GM12878 (cell line): ENCODE results near the gene SCAP. TPM values are rescaled to one million over a fixed set of nuclear protein-coding genes. Genes with fewer than 3 reads are reported as not detected.

Source experiments
- ATAC-seq: fragments of 200-7000 bp; cut with Tn5 transposase; 3 replicates; pipeline ENCODE4 v1.9.1; 2020; ENCODE audit warnings: mild to moderate bottlenecking, moderate library complexity
- BruUV-seq: library from RNA; stranded (reverse); fragments of 400-500 nt; replicated peaks from 2 replicates; lab custom pipeline; 2021; lab: Mats Ljungman, UMichigan
- CTCF ChIA-PET: fragments of 300-600 bp; sonication (Branson Sonifier 250); formaldehyde crosslinking; extraction: SDS; loops from one replicate; lab custom pipeline; 2021; ENCODE audit warnings: inconsistent platforms; lab: Yijun Ruan, JAX
- POLR2A ChIA-PET: fragments of 350-600 bp; formaldehyde crosslinking; extraction: SDS; loops from one replicate; lab custom pipeline; 2021; ENCODE audit warnings: inconsistent platforms; lab: Charles Lee
- RAD21 ChIA-PET: fragments of 300-600 bp; sonication (Branson Sonifier 250); formaldehyde crosslinking; loops from one replicate; lab custom pipeline; 2023; ENCODE audit warnings: antibody characterized with exemption; ENCODE audit not compliant: unreplicated experiment; lab: Charles Lee
- SMC1A ChIA-PET: fragments of 300-600 bp; sonication (Branson Sonifier 250); formaldehyde crosslinking; loops from one replicate; lab custom pipeline; 2023; ENCODE audit not compliant: unreplicated experiment, uncharacterized antibody; lab: Charles Lee
- DNase-seq: peaks from one replicate; pipeline ENCODE4 v3.0.0-alpha.2; 2011; ENCODE audit warnings: low read depth, low spot score
- FAIRE-seq: peaks from 3 replicates; lab custom pipeline; 2011; peaks lifted over from hg19 to GRCh38; lab: Jason Lieb, UNC
- H2AFZ ChIP-seq: 2 replicates; pipeline ENCODE4 v1.6.0; 2011; ENCODE audit warnings: low read depth, low read length, control low read depth; ENCODE audit not compliant: control insufficient read depth
- H3K27ac ChIP-seq: 2 replicates; pipeline ENCODE4 v1.5.1; 2011; ENCODE audit warnings: control low read depth; ENCODE audit not compliant: control insufficient read depth, insufficient read depth
- H3K27me3 ChIP-seq, 2 experiments: replicated peaks in 1 of 2; 2 replicates each; pipeline versions ENCODE4 v1.6.0 to v1.6.1; 2011; ENCODE audit warnings: low read length in 1 of 2; ENCODE audit not compliant: control insufficient read depth in 2 of 2, insufficient read depth in 2 of 2
- H3K36me3 ChIP-seq, 2 experiments: 2 replicates each; pipeline ENCODE4 v1.5.1; 2011; ENCODE audit warnings: low read length in 1 of 2; ENCODE audit not compliant: control insufficient read depth in 2 of 2, insufficient read depth in 2 of 2
- H3K4me1 ChIP-seq: 2 replicates; pipeline ENCODE4 v1.6.1; 2011; ENCODE audit warnings: mild to moderate bottlenecking, low read length, moderate library complexity, mixed read lengths; ENCODE audit not compliant: control insufficient read depth, insufficient read depth
- H3K4me2 ChIP-seq: 2 replicates; pipeline ENCODE4 v1.6.0; 2011; ENCODE audit warnings: control low read depth; ENCODE audit not compliant: control insufficient read depth, insufficient read depth
- H3K4me3 ChIP-seq: fragments of 200-600 bp; sonication (generic); 2 replicates; pipeline ENCODE4 v1.5.1; 2016
- H3K79me2 ChIP-seq: 2 replicates; pipeline ENCODE4 v1.6.0; 2011; ENCODE audit warnings: low read length; ENCODE audit not compliant: control insufficient read depth, insufficient read depth
- H3K9ac ChIP-seq: 2 replicates; pipeline ENCODE4 v1.8.0; 2011; ENCODE audit warnings: low read length, control low read depth, mixed read lengths; ENCODE audit not compliant: control insufficient read depth, insufficient read depth
- H3K9me3 ChIP-seq: replicated peaks from 3 replicates; pipeline ENCODE4 v1.5.1; 2011; ENCODE audit warnings: mild to moderate bottlenecking, low read length; ENCODE audit not compliant: control insufficient read depth, insufficient read depth
- H4K20me1 ChIP-seq: 2 replicates; pipeline ENCODE4 v1.6.0; 2011; ENCODE audit not compliant: control insufficient read depth, insufficient read depth
- ELK1 ChIP-seq: IDR thresholded peaks from 2 replicates; pipeline ENCODE4 v1.6.1; 2012; ENCODE audit warnings: low read depth, low read length, improper control_type of control experiment
- EZH2 ChIP-seq: IDR thresholded peaks from 2 replicates; pipeline ENCODE4 v1.6.1; 2012; ENCODE audit warnings: low read depth, mild to moderate bottlenecking, control low read depth, inconsistent platforms, low read length, borderline replicate concordance; ENCODE audit not compliant: control insufficient read depth
- HSF1 ChIP-seq: fragments of 150-350 bp; IDR thresholded peaks from 2 replicates; pipeline ENCODE4 v1.6.1; 2014; ENCODE audit warnings: mild to moderate bottlenecking, low read depth, low read length
- IRF4 ChIP-seq: IDR thresholded peaks from 2 replicates; pipeline ENCODE4 v1.6.1; 2011; ENCODE audit warnings: low read depth, low read length
- JUNB ChIP-seq: IDR thresholded peaks from 2 replicates; pipeline ENCODE4 v1.6.1; 2016; ENCODE audit warnings: antibody characterized with exemption, mild to moderate bottlenecking
- KDM1A ChIP-seq: fragments of 200-600 bp; sonication (generic); IDR thresholded peaks from 2 replicates; pipeline ENCODE4 v1.6.1; 2016; ENCODE audit warnings: borderline replicate concordance
- MAX ChIP-seq: IDR thresholded peaks from 2 replicates; pipeline ENCODE4 v1.6.1; 2012; ENCODE audit warnings: low read depth, low read length, improper control_type of control experiment
- RAD21 ChIP-seq: IDR thresholded peaks from 2 replicates; pipeline ENCODE4 v1.6.1; 2011; ENCODE audit warnings: mild to moderate bottlenecking, low read depth, low read length, moderate library complexity; ENCODE audit not compliant: insufficient read depth
- RB1 ChIP-seq: fragments of 450-650 bp; formaldehyde crosslinking; IDR thresholded peaks from 2 replicates; pipeline ENCODE4 v1.6.1; 2017; ENCODE audit warnings: mild to moderate bottlenecking, borderline replicate concordance
- SRF ChIP-seq, 2 experiments: IDR thresholded peaks; 2 replicates each; pipeline ENCODE4 v1.6.1; 2011; ENCODE audit warnings: low read depth in 2 of 2, low read length in 2 of 2, mild to moderate bottlenecking in 1 of 2, moderate library complexity in 1 of 2
- STAT1 ChIP-seq: fragments of 450-650 bp; conservative IDR thresholded peaks from 2 replicates; pipeline ENCODE4 v1.6.1; 2014; ENCODE audit warnings: antibody characterized with exemption, mild to moderate bottlenecking
- TCF12 ChIP-seq: IDR thresholded peaks from 2 replicates; pipeline ENCODE4 v1.6.1; 2011; ENCODE audit warnings: low read depth, mild to moderate bottlenecking, low read length
- ZBTB40 ChIP-seq: fragments of 450-650 bp; IDR thresholded peaks from 2 replicates; pipeline ENCODE4 v1.6.1; 2016; ENCODE audit warnings: mild to moderate bottlenecking, moderate library complexity, borderline replicate concordance
- ZNF384 ChIP-seq: IDR thresholded peaks from 2 replicates; pipeline ENCODE4 v1.6.1; 2012; ENCODE audit warnings: low read depth, mild to moderate bottlenecking, low read length, improper control_type of control experiment, borderline replicate concordance
- WGBS: methylation state at CpG from one replicate; pipeline ENCODE4 v1.1.6; 2016; ENCODE audit warnings: low lambda C conversion rate; ENCODE audit not compliant: insufficient replicate concordance, insufficient coverage; ENCODE audit errors: missing lambda C conversion rate; 5-methylcytosine and 5-hydroxymethylcytosine counted together
- in situ Hi-C: fragments of 300-500 bp; cut with MboI; formaldehyde crosslinking; loops from 9 replicates; pipeline ENCODE4 v1.14.3; 2018; ENCODE audit warnings: mixed read lengths
- intact Hi-C: fragments of 100-400 bp; cut with micrococcal nuclease; formaldehyde crosslinking; loops from one replicate; pipeline ENCODE4 v1.14.2; 2022; ENCODE audit not compliant: unreplicated experiment
- polyA plus RNA-seq, 11 experiments: library from polyadenylated mRNA; depleted of rRNA in 4 of 11; unstranded in 6 of 11; stranded (reverse) in 5 of 11; fragments of >200 nt; fragmentation: Nextera tagmentation in 4 of 11; fragmentation: Illumina TruSeq in 1 of 11; extraction: Ambion mirVana in 4 of 11; extraction: Trizol in 1 of 11; gene quantifications; 1 replicate in 1 of 11; 2 replicates in 10 of 11; pipeline versions ENCODE4 v1.2.1 to v1.2.3, GENCODE V29; 2011 to 2016; ENCODE audit warnings: inconsistent platforms in 2 of 11, missing spikeins in 2 of 11, low read depth in 1 of 11
- total RNA-seq, 4 experiments: library from RNA; depleted of rRNA in 3 of 4; stranded (reverse); fragments of >200 nt in 3 of 4; fragmentation: Illumina TruSeq in 1 of 4; extraction: Trizol in 1 of 4; gene quantifications; 2 replicates each; pipeline versions ENCODE4 v1.2.1 to v1.2.3, GENCODE V29; 2013 to 2021

SCAP gene
- total and polyA plus RNA-seq, 10 of the 15 experiments (the other 5 are each of a cell fraction or from before 2014, with no cell fraction given): 1.5 to 64.1 (median 27.9) TPM

GRCh38 chr3:47409284-47409683, 66.5 kb downstream of the SCAP start:
- intact Hi-C loops: no loop called here
- Histone ChIP-seq H3K4me2 (no peak overlapping the region), H3K27ac (no peak overlapping the region), H3K4me3 (no peak overlapping the region), H3K36me3 (peaks cover 21 to 67% of the 10 kb centered on the region in 2 experiments), H3K27me3 (no peaks in the 10 kb centered on the region), H4K20me1 (no peaks in the 10 kb centered on the region; the same call in 1 of the 2 replicates), H3K4me1 (no peaks in the 10 kb centered on the region), H3K9ac (no peak overlapping the region), H3K79me2 (no peaks in the 10 kb centered on the region), H2AFZ (no peak overlapping the region), H3K9me3 (no peaks in the 10 kb centered on the region)
- no peak for DNase-seq
- ChIA-PET SMC1A (no interaction called here), CTCF (interaction anchor here (1.4 kb wide), 1 partner anchor 12 kb away, joined by 4 read pairs; no protein-coding TSS in a partner anchor), POLR2A (no interaction called here), RAD21 (no interaction called here)
- FAIRE-seq: no peak
- ATAC-seq: no peak
- in situ Hi-C loops: no loop called here
- TF ChIP-seq MAX (no peak), KDM1A (no peak), IRF4 (no peak), STAT1 (no peak), ZBTB40 (no peak), ELK1 (no peak), EZH2 (no peak), HSF1 (no peak), ZNF384 (no peak), RB1 (no peak), JUNB (no peak), SRF (IDR thresholded peaks at IDR 0.05; ENCODE audit: low read depth in 2 of 2, low read length in 2 of 2) (no peak), RAD21 (no peak), TCF12 (no peak)
- BruUV-seq: TSS peak; percentile 26
- WGBS: 92% methylated on average over 15 of the region's 15 CpGs
